Left cardiac atrium (tissue), 4 donors: Measurements from ENCODE around the gene SLC24A5. TPM values are rescaled to one million over a fixed set of nuclear protein-coding genes. Genes with fewer than 3 reads are reported as not detected.
A peak's percentile ranks its signal among the peaks of the same experiment; 100 is the strongest.

Experiments
- ATAC-seq, 2 donors: fragments of 200-7000 bp; cut with Tn5 transposase; one replicate each; pipeline ENCODE4 v1.9.1; 2020; ENCODE audit warnings: mild to moderate bottlenecking in 2 of 2, moderate library complexity in 2 of 2
- DNase-seq: peaks from one replicate; pipeline ENCODE4 v3.0.0-alpha.2; 2020
- intact Hi-C, 2 donors: fragments of 100-400 bp; cut with DNase I; formaldehyde crosslinking; loops; one replicate each; pipeline versions ENCODE4 v1.14.1 to v1.15.1; 2022 to 2023
- long read RNA-seq: library from polyadenylated mRNA; unstranded; transcript quantifications from one replicate; pipeline ENCODE4 v2.0.0, GENCODE V29; 2021
- total RNA-seq, 2 donors: library from RNA; stranded (reverse); fragmentation: NEBNext Ultra II Directional; extraction: Animal tissue kit (Norgen Biotek cat#: 25700); gene quantifications; one replicate each; pipeline ENCODE4 v1.2.1, GENCODE V29; 2021
- donor health status: DM: no; HTN: yes; CAD: no.
- donor health status: DM: no; HTN: yes; CAD: no; lungs with severe emphysema.
- donor health status: DM: yes; HTN: yes; CAD: no.
- donor health status: Dilated cardiomyopathy.

Gene SLC24A5
- not detected for total RNA-seq
- long read RNA-seq = 0 reads

DNA sequence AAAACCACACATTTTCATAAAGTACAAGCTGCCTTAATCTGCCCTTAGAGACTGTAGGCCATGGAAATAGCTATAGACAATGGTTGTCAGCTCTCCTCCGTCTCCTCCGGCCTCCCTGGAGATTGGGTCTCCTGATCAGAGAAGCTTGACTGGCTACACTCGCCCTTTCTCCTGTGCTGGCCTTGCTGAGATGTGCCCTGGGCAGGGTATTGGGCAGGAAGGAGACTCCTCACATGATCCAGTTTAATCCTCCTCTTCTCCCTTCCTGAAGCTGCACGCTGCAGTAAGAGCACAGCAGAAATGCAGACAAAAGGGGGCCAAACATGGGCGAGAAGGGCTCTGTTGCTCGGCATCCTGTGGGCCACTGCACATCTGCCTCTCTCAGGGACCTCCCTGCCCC is at the start of gene SLC24A5:
Gene SLC24A5 (plus strand): TSS at position 246 of the 400 bp plus-strand sequence. CDS start 55 bp downstream, at position 301.
- intact Hi-C loops = no loop called here
- no peak for DNase-seq
- no peak for ATAC-seq

DNA sequence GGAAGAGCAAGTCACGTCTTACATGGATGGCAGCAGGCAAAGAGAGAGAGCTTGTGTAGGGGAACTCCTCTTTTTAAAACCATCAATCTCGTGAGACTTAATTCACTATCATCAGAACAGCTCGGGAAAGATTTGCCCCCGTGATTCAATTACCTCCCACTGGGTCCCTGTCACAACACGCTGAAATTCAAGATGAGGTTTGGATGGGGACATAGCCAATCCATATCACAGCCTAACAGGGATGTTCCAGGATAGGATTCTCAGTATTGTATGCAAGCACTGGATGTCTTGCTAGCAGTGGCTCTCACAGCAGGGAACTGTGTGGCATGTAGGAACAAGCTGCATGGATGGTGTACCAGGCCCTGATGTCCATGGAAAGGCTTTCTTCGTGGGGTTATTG is 47.8 kb upstream of the SLC24A5 start:
- intact Hi-C loops = no loop called here
- DNase-seq (no peak), ATAC-seq (no peak)

- intact Hi-C loops = no loop called here
- DNase-seq = no peak
These were observed 46.9 kb upstream of the SLC24A5 start for GRCh38 chr15:48073881-48074280.

DNA sequence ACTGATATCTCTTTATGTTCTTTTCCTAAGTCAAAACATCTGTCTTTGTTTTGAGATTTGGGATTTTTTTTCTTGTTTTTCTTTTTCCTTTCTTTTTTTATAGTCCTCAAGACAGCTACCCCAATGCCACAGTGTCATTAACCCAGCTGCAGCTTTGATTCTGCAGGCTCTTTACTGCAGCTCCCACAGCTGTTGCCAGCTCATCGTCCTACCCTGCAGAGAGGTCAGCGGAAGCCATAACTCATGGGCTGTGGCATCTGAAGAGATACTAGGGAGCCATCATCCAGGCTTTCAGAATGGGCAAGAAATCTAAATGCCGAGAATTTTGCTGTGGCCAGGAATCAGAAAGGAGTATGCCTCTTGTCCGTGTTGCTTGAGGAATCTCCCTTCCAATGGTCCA is 44.3 kb upstream of the SLC24A5 start:
- no peak for ATAC-seq
- intact Hi-C loops = no loop called here
- no peak for DNase-seq

More at GRCh38 chr15:48073881-48074280, 46.9 kb upstream of the SLC24A5 start:
- no peak for ATAC-seq

GRCh38 chr15:48077616-48078184 is 43.1 kb upstream of the SLC24A5 start:
- DNase-seq (no peak), ATAC-seq (no peak)
- intact Hi-C loops = no loop called here

DNA sequence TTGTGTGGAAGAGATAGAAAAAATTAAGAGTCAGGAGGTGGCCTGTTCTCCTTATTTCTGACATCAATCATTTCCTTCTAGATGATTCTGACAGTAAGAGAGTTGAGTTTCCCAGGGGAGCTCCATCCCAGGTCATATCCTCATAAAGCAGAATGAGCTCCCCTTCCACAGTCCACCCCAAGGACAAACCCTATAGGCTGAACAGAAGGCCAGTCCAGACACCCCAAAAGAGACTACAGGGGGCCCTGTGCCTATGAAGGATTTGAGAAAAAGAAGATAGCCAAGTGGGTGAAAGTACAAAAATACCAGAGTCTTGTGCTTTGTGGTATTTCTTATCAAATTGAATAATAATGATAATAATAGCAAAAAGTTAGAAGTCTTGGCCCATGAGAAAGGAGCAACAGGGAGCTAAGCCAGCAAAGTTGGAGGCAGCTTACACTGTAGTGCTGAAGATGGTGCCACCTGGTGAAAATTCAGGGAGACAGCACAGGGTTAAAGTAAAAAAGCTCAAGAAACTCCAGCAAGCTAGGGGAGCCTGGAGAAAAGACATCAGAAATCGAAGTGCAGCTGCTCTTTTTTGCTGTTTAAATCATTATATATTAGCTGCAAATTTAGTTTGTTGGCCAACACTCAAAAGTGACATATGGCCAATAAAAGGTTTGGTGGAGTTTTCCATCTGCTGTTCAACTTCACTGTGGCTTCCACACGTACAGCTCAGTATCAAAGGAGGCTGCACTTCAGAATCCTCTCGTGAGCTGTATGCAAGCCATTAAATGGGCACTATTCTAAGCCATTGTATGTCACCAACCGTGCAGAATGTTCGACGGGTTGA is 35.8 kb upstream of the SLC24A5 start:
- ATAC-seq = peak in 1 of 2 donors; percentile 39
- intact Hi-C loops = no loop called here
- no peak for DNase-seq

DNA sequence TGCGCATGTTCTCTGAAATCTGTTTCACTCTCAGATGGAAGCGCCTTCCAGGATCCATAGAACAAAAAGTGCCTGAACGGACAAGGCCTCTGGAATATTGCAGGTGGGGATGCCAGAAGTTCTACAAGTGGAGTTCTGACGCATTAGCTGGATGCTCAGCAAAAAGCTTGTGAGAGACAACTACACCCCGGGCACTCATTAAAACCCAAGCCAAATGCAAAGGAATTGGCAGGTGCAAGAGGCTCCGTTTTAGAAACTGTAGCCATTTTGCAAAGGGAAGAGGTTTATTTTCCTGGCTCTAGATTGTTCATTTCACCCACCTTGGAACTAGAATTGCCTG is 35.2 kb upstream of the SLC24A5 start:
- intact Hi-C loops = no loop called here
- no peak for DNase-seq
- ATAC-seq = no peak

DNA sequence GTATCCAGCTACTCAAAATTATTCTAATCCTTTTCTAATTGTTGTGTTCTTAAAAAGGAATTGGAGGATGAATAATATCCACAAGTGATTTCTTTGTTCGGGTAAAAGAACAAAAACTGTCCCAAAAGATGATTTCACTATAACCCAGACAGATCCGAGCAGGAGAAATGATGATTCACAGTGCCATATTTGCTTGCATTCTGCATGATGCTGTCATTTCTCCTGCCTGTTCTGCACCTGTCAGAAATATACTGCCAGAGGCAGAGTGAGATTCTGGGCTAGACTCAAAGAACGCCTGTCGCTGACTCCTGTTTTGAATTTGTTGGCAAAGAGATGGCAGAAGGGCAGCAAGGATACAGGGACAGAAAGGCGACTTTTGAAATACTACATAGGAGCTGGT is 34.7 kb upstream of the SLC24A5 start:
- intact Hi-C loops = no loop called here

DNA sequence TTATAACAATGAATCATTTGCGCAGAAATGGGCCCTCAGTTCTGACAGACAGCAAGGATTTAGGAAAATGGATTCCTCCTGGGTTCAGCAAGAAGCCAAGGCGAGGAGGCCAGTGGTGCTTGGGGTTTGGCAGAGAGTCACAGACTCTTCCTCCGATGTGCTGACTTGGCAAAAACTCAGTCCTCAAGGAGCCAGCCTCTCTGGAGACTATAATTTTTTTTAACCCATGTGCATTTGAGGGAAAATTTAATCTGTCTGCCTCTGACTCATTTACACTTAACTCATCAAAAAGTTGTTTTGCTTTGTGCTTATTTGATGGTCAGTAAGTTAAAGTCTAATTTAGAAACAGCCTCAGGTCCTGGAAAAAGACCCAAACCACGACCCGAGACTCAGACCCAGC is 34.2 kb upstream of the SLC24A5 start:
- no peak for DNase-seq
- ATAC-seq = peak in 1 of 2 donors; percentile 79
- intact Hi-C loops = no loop called here

More for the DNA sequence above, 34.7 kb upstream of the SLC24A5 start:
- DNase-seq (no peak), ATAC-seq (peak in 1 of 2 donors; percentile 50)

DNA sequence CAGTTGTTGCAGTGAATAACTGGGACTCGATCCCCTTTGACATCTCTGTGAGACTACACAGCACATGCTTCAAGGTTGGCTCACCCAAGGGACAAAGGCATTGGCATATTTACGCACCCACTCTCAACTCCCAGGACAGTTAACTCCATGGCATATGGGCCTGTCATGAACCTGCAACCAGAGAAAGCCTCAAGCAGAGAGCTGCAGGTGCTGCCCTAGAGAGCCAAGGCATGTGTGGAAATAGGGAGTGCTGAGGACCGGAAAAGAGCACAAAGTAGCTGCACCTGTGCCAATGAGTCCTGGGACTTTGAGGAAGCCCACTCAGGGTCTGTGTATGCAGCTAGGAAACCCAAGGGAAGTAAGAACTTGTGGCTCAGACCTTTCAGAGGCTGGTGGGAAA is 32.9 kb upstream of the SLC24A5 start:
- intact Hi-C loops = no loop called here
- no peak for ATAC-seq
- no peak for DNase-seq

DNA sequence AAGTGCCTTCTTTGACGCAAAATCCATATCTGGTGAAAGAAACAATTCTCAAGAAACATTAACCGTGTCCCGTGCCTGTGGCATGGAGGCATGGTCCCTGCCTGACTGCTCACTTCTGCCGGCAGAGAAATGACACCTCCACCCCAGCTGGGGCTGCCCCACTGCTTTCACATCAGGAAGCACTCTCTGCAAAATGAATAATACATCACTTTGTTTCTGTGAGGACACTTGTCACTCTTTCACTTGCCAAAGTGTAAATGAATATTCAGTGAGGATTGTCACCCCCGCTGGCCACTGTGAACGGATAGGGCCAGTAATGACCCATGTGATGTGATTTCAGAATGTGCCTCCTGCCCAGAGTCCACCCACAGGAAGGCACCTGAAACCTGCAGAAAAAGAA is 31.1 kb upstream of the SLC24A5 start:
- ATAC-seq (no peak), DNase-seq (no peak)
- intact Hi-C loops = no loop called here

DNA sequence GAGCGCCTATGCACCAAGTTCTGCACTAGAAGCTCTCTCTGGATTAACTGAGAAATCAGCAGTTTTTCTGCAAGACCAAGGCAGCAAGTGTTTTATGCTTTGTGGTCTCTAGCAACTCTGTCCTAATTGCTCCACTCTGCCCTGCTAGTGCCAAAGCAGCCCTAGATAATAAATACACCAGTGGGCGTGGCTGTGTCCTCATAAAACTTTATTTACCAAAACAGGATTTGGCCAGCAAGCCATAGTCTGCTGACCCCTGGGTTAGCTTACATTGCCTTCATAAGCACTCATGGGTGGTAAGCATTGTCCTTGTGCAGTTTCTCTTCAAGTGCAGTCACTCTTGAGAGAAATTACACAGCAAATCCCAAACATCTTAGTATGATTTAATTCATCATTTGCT is 30.7 kb upstream of the SLC24A5 start:
- DNase-seq = no peak

DNA sequence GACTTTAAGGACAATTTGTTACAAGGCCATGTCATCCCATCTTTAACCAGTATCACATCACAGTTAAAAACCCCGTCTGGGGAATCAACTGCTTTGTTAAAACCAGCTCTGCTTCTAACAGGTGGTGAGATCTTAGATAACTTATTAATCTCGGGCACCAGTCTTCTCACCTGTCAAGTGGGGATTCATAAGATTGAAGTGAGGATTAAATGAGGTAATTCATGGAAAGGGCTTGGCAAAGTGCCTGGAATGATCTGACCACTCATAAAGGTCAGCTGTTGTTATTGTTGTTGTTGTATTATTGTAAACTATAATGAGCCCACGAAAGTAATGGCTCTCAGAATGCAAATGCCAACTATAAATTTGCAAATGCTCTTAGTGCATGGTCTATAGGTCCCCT is 30.1 kb upstream of the SLC24A5 start:
- intact Hi-C loops = no loop called here
- no peak for ATAC-seq
- DNase-seq = no peak

More for the DNA sequence above, 30.7 kb upstream of the SLC24A5 start:
- no peak for ATAC-seq
- intact Hi-C loops = no loop called here

- ATAC-seq (no peak), DNase-seq (no peak)
- intact Hi-C loops = no loop called here
These were observed 29.3 kb upstream of the SLC24A5 start for GRCh38 chr15:48091522-48091921.

DNA sequence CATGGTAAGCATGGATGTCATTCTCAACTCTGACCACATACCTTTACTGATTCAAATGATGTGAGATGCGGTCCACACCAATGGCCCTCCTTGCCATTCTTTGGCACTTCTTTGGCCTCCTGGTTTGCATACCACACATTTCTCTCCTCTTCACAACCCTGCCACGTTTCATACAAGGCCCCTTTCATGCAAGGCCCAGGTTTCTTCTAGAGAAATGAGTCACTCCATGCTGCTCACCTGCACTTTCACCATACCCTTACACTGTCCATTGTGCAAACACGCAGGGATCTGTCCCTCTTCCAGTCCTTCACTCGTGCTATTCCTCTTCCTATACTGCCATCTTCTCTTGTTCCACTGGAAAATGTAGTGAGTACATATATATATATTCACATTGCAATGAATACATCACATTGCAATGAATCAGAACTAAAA is 24.4 kb upstream of the SLC24A5 start:
- no peak for ATAC-seq
- no peak for DNase-seq
- intact Hi-C loops = no loop called here

- intact Hi-C loops = no loop called here
- no peak for ATAC-seq
- DNase-seq = no peak
These were observed 24.0 kb upstream of the SLC24A5 start for GRCh38 chr15:48096813-48097212.

DNA sequence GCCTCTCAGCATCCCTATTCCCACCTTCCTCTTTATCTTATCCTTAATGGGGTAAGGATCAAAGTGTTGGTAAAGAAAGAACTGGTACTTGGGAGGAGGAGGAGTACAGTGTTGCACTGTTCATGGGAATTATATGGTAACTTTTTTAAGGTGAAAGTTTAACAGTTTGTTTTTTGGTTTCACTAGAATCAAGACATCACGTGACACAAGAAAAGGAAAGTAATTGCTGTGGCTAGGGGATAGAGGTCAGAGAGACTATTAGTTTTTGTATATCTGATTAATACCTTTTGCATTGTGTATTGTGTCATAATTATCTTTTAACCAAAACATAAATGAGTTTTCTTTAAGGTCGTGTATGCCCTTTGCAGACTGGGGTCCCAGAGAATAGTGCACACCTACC is 23.5 kb upstream of the SLC24A5 start:
- no peak for ATAC-seq
- DNase-seq = no peak
- intact Hi-C loops = no loop called here

GRCh38 chr15:48101376-48101961 is 19.3 kb upstream of the SLC24A5 start:
- no peak for ATAC-seq
- intact Hi-C loops = no loop called here
- DNase-seq = no peak

- ATAC-seq (no peak), DNase-seq (no peak)
- intact Hi-C loops = no loop called here
These were observed 18.6 kb upstream of the SLC24A5 start for GRCh38 chr15:48102167-48102566.

DNA sequence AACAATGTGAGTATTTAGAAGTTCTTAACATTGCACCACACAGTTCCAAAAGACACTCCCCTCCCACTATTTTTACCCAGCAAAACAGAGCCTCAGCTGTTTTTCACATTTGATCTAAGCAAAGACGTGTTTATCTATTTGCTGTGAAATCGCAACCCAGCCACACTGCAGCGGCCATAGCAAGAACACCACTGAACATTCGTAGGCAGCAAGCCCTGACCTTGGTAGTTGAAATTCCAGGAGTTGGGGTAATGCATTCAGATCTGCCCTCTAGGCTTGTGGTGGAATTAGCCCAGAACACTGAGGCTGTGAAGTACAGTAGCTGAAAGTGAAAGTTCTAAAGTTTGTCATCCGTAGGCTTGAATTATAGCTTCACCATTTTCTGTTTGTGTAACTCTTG is 17.1 kb upstream of the SLC24A5 start:
- intact Hi-C loops = no loop called here
- ATAC-seq (no peak), DNase-seq (no peak)

GRCh38 chr15:48105936-48106335 is 14.9 kb upstream of the SLC24A5 start:
- no peak for ATAC-seq
- intact Hi-C loops = no loop called here

More at GRCh38 chr15:48105936-48106335, 14.9 kb upstream of the SLC24A5 start:
- no peak for DNase-seq
